DND-41 (cell line): ENCODE data around the gene CALML6.

Experiments
- ATAC-seq: fragments of 200-7000 bp; cut with Tn5 transposase; 3 replicates; pipeline ENCODE4 v1.9.1; 2021; ENCODE audit warnings: low read depth; ENCODE audit not compliant: insufficient read depth
- DNase-seq: peaks from one replicate; pipeline ENCODE4 v3.0.0-alpha.2; 2020
- H2AFZ ChIP-seq: 2 replicates; pipeline ENCODE4 v1.6.0; 2012; ENCODE audit warnings: low read depth, low read length
- H3K27ac ChIP-seq: 2 replicates; pipeline ENCODE4 v1.5.1; 2012; ENCODE audit warnings: low read length, inconsistent platforms
- H3K27me3 ChIP-seq: fragments of 200-600 bp; sonication (generic); 2 replicates; pipeline ENCODE4 v1.6.0; 2012; ENCODE audit warnings: low read length, mild to moderate bottlenecking, inconsistent platforms; ENCODE audit not compliant: insufficient read depth, poor library complexity
- H3K36me3 ChIP-seq: 2 replicates; pipeline ENCODE4 v1.5.1; 2012; ENCODE audit warnings: low read length, inconsistent platforms; ENCODE audit not compliant: insufficient read depth
- H3K4me1 ChIP-seq: 2 replicates; pipeline ENCODE4 v1.5.1; 2012; ENCODE audit warnings: mild to moderate bottlenecking, low read length; ENCODE audit not compliant: insufficient read depth
- H3K4me2 ChIP-seq: 2 replicates; pipeline ENCODE4 v1.6.0; 2012; ENCODE audit warnings: mild to moderate bottlenecking, moderate library complexity, low read length, inconsistent platforms; ENCODE audit not compliant: insufficient read depth
- H3K4me3 ChIP-seq, 2 experiments: fragments of 200-600 bp in 1 of 2; shearing (Covaris generic) in 1 of 2; 2 replicates each; pipeline ENCODE4 v1.5.1; 2012 to 2016; ENCODE audit warnings: inconsistent platforms in 2 of 2, low read length in 2 of 2, mild to moderate bottlenecking in 2 of 2, low read depth in 1 of 2, moderate library complexity in 1 of 2
- H3K79me2 ChIP-seq: 2 replicates; pipeline ENCODE4 v1.6.0; 2012; ENCODE audit warnings: low read length, inconsistent platforms; ENCODE audit not compliant: insufficient read depth
- H3K9ac ChIP-seq: 2 replicates; pipeline ENCODE4 v1.6.0; 2012; ENCODE audit warnings: low read depth, mild to moderate bottlenecking, inconsistent platforms, low read length, moderate library complexity
- H3K9me3 ChIP-seq: 2 replicates; pipeline ENCODE4 v1.5.1; 2012; ENCODE audit warnings: low read length, moderate library complexity, mild to moderate bottlenecking, inconsistent platforms; ENCODE audit not compliant: insufficient read depth, severe bottlenecking
- H4K20me1 ChIP-seq: 2 replicates; pipeline ENCODE4 v1.6.0; 2012; ENCODE audit warnings: low read length; ENCODE audit not compliant: insufficient read depth
- CTCF ChIP-seq: IDR thresholded peaks from 2 replicates; pipeline ENCODE4 v1.5.1; 2012; ENCODE audit warnings: borderline replicate concordance, low read length, moderate library complexity, mild to moderate bottlenecking; ENCODE audit not compliant: poor library complexity, severe bottlenecking; ENCODE audit errors: extremely low read depth
- EZH2 ChIP-seq: IDR thresholded peaks from 3 replicates; pipeline ENCODE4 v1.6.1; 2012; ENCODE audit warnings: borderline replicate concordance, low read depth, mild to moderate bottlenecking, moderate library complexity, low read length, inconsistent platforms; ENCODE audit not compliant: severe bottlenecking

CALML6 gene

GRCh38 chr1:1926886-1927660 lies 12.0 kb downstream of the CALML6 start:
- H3K9me3 ChIP-seq: no peaks in the 10 kb centered on the region
- no peaks in the 10 kb centered on the region for H3K4me1 ChIP-seq
- H3K36me3 ChIP-seq: no peaks in the 10 kb centered on the region
- ATAC-seq: no peak
- no peak overlapping the region for H3K27ac ChIP-seq
- DNase-seq: no peak
- H3K9ac ChIP-seq: no peak overlapping the region
- no peak for TF ChIP-seq EZH2
- TF ChIP-seq CTCF: no peak
- no peak overlapping the region for H3K4me3 ChIP-seq
- H3K27me3 ChIP-seq: no peaks in the 10 kb centered on the region
- H4K20me1 ChIP-seq: no peaks in the 10 kb centered on the region; the same call in 1 of the 2 replicates
- H3K4me2 ChIP-seq: no peak overlapping the region
- no peaks in the 10 kb centered on the region for H3K79me2 ChIP-seq
- no peak overlapping the region for H2AFZ ChIP-seq

- no peak overlapping the region for H3K27ac ChIP-seq
- H4K20me1 ChIP-seq: no peaks in the 10 kb centered on the region; the same call in 1 of the 2 replicates
- H3K79me2 ChIP-seq: no peaks in the 10 kb centered on the region
- DNase-seq (no peak), ATAC-seq (no peak)
- no peak for TF ChIP-seq CTCF
- TF ChIP-seq EZH2: no peak
- no peak overlapping the region for H3K4me3 ChIP-seq
- H3K9ac ChIP-seq: no peak overlapping the region
- H2AFZ ChIP-seq: no peak overlapping the region
- H3K27me3 ChIP-seq: no peaks in the 10 kb centered on the region
- no peaks in the 10 kb centered on the region for H3K4me1 ChIP-seq
- no peaks in the 10 kb centered on the region for H3K9me3 ChIP-seq
- H3K36me3 ChIP-seq: no peaks in the 10 kb centered on the region
- H3K4me2 ChIP-seq: no peak overlapping the region
These were observed 12.7 kb downstream of the CALML6 start for GRCh38 chr1:1927751-1928150.

GRCh38 chr1:1928231-1929101 lies 13.4 kb downstream of the CALML6 start:
- Histone ChIP-seq H3K27me3 (no peaks in the 10 kb centered on the region), H3K9me3 (no peaks in the 10 kb centered on the region), H3K4me1 (no peaks in the 10 kb centered on the region), H3K4me3 (no peak overlapping the region), H2AFZ (no peak overlapping the region), H3K27ac (no peak overlapping the region), H4K20me1 (no peaks in the 10 kb centered on the region; the same call in 1 of the 2 replicates), H3K36me3 (no peaks in the 10 kb centered on the region), H3K79me2 (no peaks in the 10 kb centered on the region), H3K4me2 (no peak overlapping the region), H3K9ac (no peak overlapping the region)
- ATAC-seq (no peak), DNase-seq (no peak)
- TF ChIP-seq CTCF: no peak
- TF ChIP-seq EZH2: no peak
